Keratinocyte (primary cell): ENCODE measurements around the gene SDS. TPM values are rescaled to one million over a fixed set of nuclear protein-coding genes. Genes with fewer than 3 reads are reported as not detected.

Experiments used
- DNase-seq: peaks from one replicate; pipeline ENCODE4 v3.0.0-alpha.2; 2011; ENCODE audit warnings: low read depth, missing footprints, low spot score
- FAIRE-seq: peaks from 2 replicates; lab custom pipeline; 2011; peaks lifted over from hg19 to GRCh38; lab: Jason Lieb, UNC
- H2AFZ ChIP-seq: 2 replicates; pipeline ENCODE4 v1.6.0; 2012; ENCODE audit warnings: low read length, control low read depth, inconsistent platforms; ENCODE audit not compliant: control insufficient read depth
- H3K27ac ChIP-seq: 2 replicates; pipeline ENCODE4 v1.5.1; 2011; ENCODE audit warnings: low read length; ENCODE audit not compliant: control insufficient read depth, insufficient read depth
- H3K27me3 ChIP-seq: 3 replicates; pipeline ENCODE4 v1.6.0; 2011; ENCODE audit warnings: low read length; ENCODE audit not compliant: control insufficient read depth, insufficient read depth; ENCODE audit errors: extremely low read depth
- H3K36me3 ChIP-seq, 2 experiments: 2 replicates in 1 of 2; 3 replicates in 1 of 2; pipeline ENCODE4 v1.5.1; 2011; ENCODE audit warnings: low read length in 2 of 2, mild to moderate bottlenecking in 1 of 2; ENCODE audit not compliant: control insufficient read depth in 2 of 2, insufficient read depth in 2 of 2; ENCODE audit errors: extremely low read depth in 1 of 2
- H3K4me1 ChIP-seq: 3 replicates; pipeline ENCODE4 v1.5.1; 2011; ENCODE audit warnings: low read length; ENCODE audit not compliant: control insufficient read depth, insufficient read depth; ENCODE audit errors: extremely low read depth
- H3K4me2 ChIP-seq: 3 replicates; pipeline ENCODE4 v1.6.0; 2011; ENCODE audit warnings: low read depth, low read length; ENCODE audit not compliant: control insufficient read depth, insufficient read depth; ENCODE audit errors: extremely low read depth
- H3K4me3 ChIP-seq, 3 experiments: fragments of 200-600 bp in 1 of 3; sonication (generic) in 1 of 3; 2 replicates in 2 of 3; 3 replicates in 1 of 3; pipeline ENCODE4 v1.5.1; 2011 to 2016; ENCODE audit warnings: low read length in 3 of 3, mild to moderate bottlenecking in 3 of 3, control low read depth in 2 of 3, inconsistent platforms in 1 of 3, low read depth in 1 of 3, mixed read lengths in 1 of 3, mixed run types in 1 of 3, moderate library complexity in 1 of 3; ENCODE audit not compliant: control insufficient read depth in 2 of 3, insufficient read depth in 2 of 3; ENCODE audit errors: extremely low read depth in 1 of 3
- H3K79me2 ChIP-seq: 2 replicates; pipeline ENCODE4 v1.6.0; 2012; ENCODE audit warnings: low read length; ENCODE audit not compliant: control insufficient read depth, insufficient read depth
- H3K9ac ChIP-seq: 3 replicates; pipeline ENCODE4 v1.6.0; 2011; ENCODE audit warnings: low read length; ENCODE audit not compliant: control insufficient read depth, insufficient read depth; ENCODE audit errors: extremely low read depth
- H3K9me1 ChIP-seq: 3 replicates; pipeline ENCODE4 v1.6.0; 2011; ENCODE audit warnings: low read length; ENCODE audit not compliant: control insufficient read depth, insufficient read depth; ENCODE audit errors: extremely low read depth
- H3K9me3 ChIP-seq: 2 replicates; pipeline ENCODE4 v1.5.1; 2012; ENCODE audit warnings: low read depth, low read length; ENCODE audit not compliant: control insufficient read depth
- H4K20me1 ChIP-seq: 3 replicates; pipeline ENCODE4 v1.6.0; 2011; ENCODE audit warnings: low read length; ENCODE audit not compliant: control insufficient read depth, insufficient read depth; ENCODE audit errors: extremely low read depth
- CTCF ChIP-seq, 3 experiments: IDR thresholded peaks in 1 of 3; conservative IDR thresholded peaks in 1 of 3; optimal IDR thresholded peaks in 1 of 3; 2 replicates in 2 of 3; 3 replicates in 1 of 3; pipeline versions ENCODE3 to v1.5.1; 2011; ENCODE audit warnings: low read length in 3 of 3, mild to moderate bottlenecking in 3 of 3, moderate library complexity in 2 of 3, control low read depth in 1 of 3, inconsistent platforms in 1 of 3; ENCODE audit not compliant: insufficient read depth in 2 of 3; ENCODE audit errors: extremely low read depth in 1 of 3
- EZH2 ChIP-seq: IDR thresholded peaks from one replicate; pipeline ENCODE4 v1.6.1; 2012; ENCODE audit warnings: inconsistent platforms, mild to moderate bottlenecking, low read length, moderate library complexity
- dilution Hi-C: fragments of 300-500 bp; cut with MboI; formaldehyde crosslinking; loops from one replicate; pipeline ENCODE4 v1.7.0; 2020; ENCODE audit warnings: low sequenced_read_pairs; ENCODE audit not compliant: extremely low pct_ligation_motif_present
- polyA plus RNA-seq, 5 experiments: library from polyadenylated mRNA; depleted of rRNA in 3 of 5; stranded (reverse) in 3 of 5; stranded (forward) in 1 of 5; unstranded in 1 of 5; fragments of >200 nt; gene quantifications; 1 replicate in 1 of 5; 2 replicates in 3 of 5; 3 replicates in 1 of 5; pipeline versions ENCODE4 v1.2.1 to v1.2.3, GENCODE V29; 2011 to 2012; ENCODE audit warnings: missing spikeins in 2 of 5, low read depth in 1 of 5, low replicate concordance in 1 of 5

SDS gene
- polyA plus RNA-seq, 1 donor (not counting 4 experiments of a cell fraction or from before 2014, with no cell fraction given): not detected

- dilution Hi-C loops: no loop called here
- Histone ChIP-seq H3K9me3 (no peaks in the 10 kb centered on the region), H4K20me1 (no peaks in the 10 kb centered on the region), H3K4me1 (no peaks in the 10 kb centered on the region), H3K27ac (no peak overlapping the region), H3K4me2 (no peak overlapping the region), H2AFZ (no peak overlapping the region), H3K9ac (no peak overlapping the region), H3K9me1 (no peaks in the 10 kb centered on the region), H3K27me3 (no peaks in the 10 kb centered on the region), H3K36me3 (no peaks in the 10 kb centered on the region), H3K4me3 (no peak overlapping the region), H3K79me2 (no peaks in the 10 kb centered on the region)
- DNase-seq (no peak), FAIRE-seq (no peak)
- TF ChIP-seq EZH2: no peak
- no peak for TF ChIP-seq CTCF (optimal IDR thresholded peaks at IDR 0.05 in 1 of 3, IDR thresholded peaks at IDR 0.05 in 1 of 3, conservative IDR thresholded peaks at IDR 0.05 in 1 of 3; ENCODE audit: extremely low read depth in 1 of 3, insufficient read depth in 2 of 3, low read length in 3 of 3)
These were observed 55.8 kb downstream of the SDS start for GRCh38 chr12:113347892-113348291.

- TF ChIP-seq CTCF (optimal IDR thresholded peaks at IDR 0.05 in 1 of 3, IDR thresholded peaks at IDR 0.05 in 1 of 3, conservative IDR thresholded peaks at IDR 0.05 in 1 of 3; ENCODE audit: extremely low read depth in 1 of 3, insufficient read depth in 2 of 3, low read length in 3 of 3) (no peak), EZH2 (no peak)
- FAIRE-seq (no peak), DNase-seq (no peak)
- Histone ChIP-seq H4K20me1 (no peaks in the 10 kb centered on the region), H3K9ac (no peak overlapping the region), H3K36me3 (no peaks in the 10 kb centered on the region), H3K9me1 (no peaks in the 10 kb centered on the region), H3K79me2 (no peaks in the 10 kb centered on the region), H2AFZ (no peak overlapping the region), H3K4me1 (no peaks in the 10 kb centered on the region), H3K27ac (no peak overlapping the region), H3K27me3 (no peaks in the 10 kb centered on the region), H3K4me3 (no peak overlapping the region), H3K9me3 (no peaks in the 10 kb centered on the region), H3K4me2 (no peak overlapping the region)
- dilution Hi-C loops: no loop called here
These were observed 56.6 kb downstream of the SDS start for GRCh38 chr12:113347107-113347506.
